Kidney epithelial cell (primary cell): ENCODE measurements around the gene PLA2R1. TPM values are rescaled to one million over a fixed set of nuclear protein-coding genes. Genes with fewer than 3 reads are reported as not detected.

ENCODE experiments used
- DNase-seq: peaks from one replicate; pipeline ENCODE4 v3.0.0-alpha.2; 2010; ENCODE audit warnings: low read depth
- H3K27me3 ChIP-seq: 2 replicates; pipeline ENCODE4 v1.6.0; 2011; ENCODE audit warnings: low read length; ENCODE audit not compliant: control insufficient read depth, insufficient read depth
- H3K36me3 ChIP-seq: 2 replicates; pipeline ENCODE4 v1.5.1; 2011; ENCODE audit warnings: low read length; ENCODE audit not compliant: control insufficient read depth, insufficient read depth
- H3K4me3 ChIP-seq: 2 replicates; pipeline ENCODE4 v1.5.1; 2011; ENCODE audit warnings: low read depth, mild to moderate bottlenecking, control low read depth, low read length
- total RNA-seq: library from RNA; depleted of rRNA; stranded (reverse); fragments of >200 nt; gene quantifications from 2 replicates; pipeline ENCODE4 v1.2.3, GENCODE V29; 2015
- TF ChIP-seq, protein P1 (sequence below): IDR thresholded peaks from 2 replicates; pipeline ENCODE4 v1.5.1; 2011; ENCODE audit warnings: mild to moderate bottlenecking, moderate library complexity, low read length, control low read depth, inconsistent platforms; ENCODE audit not compliant: insufficient read depth, poor library complexity, severe bottlenecking

The PLA2R1 gene
- total RNA-seq, 1 donor from 2014 or later = 3.6 TPM

DNA sequence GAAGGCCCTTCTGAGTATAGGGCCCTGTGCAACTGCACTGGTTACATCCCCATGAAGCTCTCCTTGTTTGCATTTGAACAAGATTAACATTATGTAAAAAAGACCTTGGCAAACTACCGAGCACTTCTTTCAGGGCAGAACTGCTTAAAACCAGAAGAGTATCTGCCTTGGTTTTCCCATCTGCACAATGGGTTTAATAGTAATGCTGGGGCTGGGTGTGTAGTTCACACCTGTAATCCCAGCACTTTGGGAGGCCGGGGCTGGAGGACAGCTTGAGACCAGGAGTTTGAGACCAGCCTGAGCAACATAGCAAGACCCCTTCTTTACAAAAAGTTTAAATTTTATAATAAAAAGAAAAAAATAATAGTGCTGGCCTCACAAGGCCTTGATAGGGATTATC is 8.5 kb downstream of the PLA2R1 start:
- Histone ChIP-seq H3K27me3 (no peaks in the 10 kb centered on the region), H3K36me3 (no peaks in the 10 kb centered on the region), H3K4me3 (no peak overlapping the region)
- DNase-seq = no peak
- TF ChIP-seq, protein P1, sequence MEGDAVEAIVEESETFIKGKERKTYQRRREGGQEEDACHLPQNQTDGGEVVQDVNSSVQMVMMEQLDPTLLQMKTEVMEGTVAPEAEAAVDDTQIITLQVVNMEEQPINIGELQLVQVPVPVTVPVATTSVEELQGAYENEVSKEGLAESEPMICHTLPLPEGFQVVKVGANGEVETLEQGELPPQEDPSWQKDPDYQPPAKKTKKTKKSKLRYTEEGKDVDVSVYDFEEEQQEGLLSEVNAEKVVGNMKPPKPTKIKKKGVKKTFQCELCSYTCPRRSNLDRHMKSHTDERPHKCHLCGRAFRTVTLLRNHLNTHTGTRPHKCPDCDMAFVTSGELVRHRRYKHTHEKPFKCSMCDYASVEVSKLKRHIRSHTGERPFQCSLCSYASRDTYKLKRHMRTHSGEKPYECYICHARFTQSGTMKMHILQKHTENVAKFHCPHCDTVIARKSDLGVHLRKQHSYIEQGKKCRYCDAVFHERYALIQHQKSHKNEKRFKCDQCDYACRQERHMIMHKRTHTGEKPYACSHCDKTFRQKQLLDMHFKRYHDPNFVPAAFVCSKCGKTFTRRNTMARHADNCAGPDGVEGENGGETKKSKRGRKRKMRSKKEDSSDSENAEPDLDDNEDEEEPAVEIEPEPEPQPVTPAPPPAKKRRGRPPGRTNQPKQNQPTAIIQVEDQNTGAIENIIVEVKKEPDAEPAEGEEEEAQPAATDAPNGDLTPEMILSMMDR = no peak

DNA sequence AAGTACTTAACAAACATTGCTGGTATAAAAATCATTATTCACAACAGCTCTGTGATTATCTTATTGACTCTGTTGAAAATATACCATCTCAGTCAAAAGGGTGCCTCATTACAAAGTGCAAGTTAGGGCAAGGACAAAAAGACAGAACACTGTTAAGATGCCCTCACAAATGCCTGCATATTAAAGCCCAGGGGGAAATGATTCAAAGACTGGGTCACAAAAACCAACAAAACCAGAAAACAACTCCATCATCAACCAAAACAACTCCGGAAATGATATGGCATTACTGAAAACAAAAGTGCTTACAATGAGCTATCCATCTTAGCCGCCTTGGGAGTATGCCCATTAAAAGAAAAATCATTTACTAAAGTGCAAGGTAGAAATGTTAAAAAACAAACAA is 9.9 kb downstream of the PLA2R1 start:
- Histone ChIP-seq H3K4me3 (no peak overlapping the region), H3K27me3 (no peaks in the 10 kb centered on the region), H3K36me3 (no peaks in the 10 kb centered on the region)
- TF ChIP-seq, protein P1 = no peak
- DNase-seq = no peak

DNA sequence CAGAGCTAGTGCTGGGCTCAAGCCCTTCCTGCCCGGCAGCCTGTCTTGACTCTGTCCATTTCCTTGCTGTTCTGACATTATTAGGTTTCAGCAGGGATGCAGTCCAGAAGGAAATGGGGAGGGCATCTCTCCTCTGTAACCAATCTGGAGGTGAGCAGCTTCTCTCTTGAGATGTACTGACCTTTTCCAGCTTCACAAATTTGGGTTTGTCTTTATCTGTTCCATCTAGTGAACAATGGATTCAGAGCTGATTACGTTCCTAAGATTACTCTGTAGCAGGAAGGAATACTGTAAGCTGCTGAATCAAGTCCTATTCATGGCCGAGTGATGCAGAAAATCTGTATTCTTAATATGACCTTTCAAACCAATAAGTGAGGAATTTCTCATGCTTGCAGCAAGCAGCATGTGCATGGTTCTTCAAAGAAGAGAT is 11.0 kb downstream of the PLA2R1 start:
- no peak overlapping the region for H3K4me3 ChIP-seq
- TF ChIP-seq, protein P1 = no peak
- no peaks in the 10 kb centered on the region for H3K36me3 ChIP-seq
- no peaks in the 10 kb centered on the region for H3K27me3 ChIP-seq
- DNase-seq = no peak

DNA sequence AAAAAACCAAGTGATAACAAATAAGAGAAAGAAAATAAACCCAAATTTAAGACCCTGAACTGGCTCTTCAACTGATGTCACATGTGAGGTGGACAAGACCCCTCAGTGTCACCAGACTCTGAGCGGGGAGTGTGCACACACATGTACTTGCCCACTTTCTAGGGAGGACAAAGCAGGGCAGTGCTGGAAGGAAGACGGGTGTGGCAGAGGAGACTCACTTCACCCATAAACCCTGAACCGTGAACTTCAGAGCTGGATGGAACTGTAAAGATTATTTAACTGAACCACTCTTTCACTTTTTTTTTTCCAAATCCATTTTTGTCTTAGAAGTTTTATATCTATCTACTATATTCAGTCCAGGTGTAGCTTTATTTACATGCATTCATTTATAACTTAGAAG is 12.3 kb downstream of the PLA2R1 start:
- H3K4me3 ChIP-seq = no peak overlapping the region
- TF ChIP-seq, protein P1 = no peak
- DNase-seq = no peak

DNA sequence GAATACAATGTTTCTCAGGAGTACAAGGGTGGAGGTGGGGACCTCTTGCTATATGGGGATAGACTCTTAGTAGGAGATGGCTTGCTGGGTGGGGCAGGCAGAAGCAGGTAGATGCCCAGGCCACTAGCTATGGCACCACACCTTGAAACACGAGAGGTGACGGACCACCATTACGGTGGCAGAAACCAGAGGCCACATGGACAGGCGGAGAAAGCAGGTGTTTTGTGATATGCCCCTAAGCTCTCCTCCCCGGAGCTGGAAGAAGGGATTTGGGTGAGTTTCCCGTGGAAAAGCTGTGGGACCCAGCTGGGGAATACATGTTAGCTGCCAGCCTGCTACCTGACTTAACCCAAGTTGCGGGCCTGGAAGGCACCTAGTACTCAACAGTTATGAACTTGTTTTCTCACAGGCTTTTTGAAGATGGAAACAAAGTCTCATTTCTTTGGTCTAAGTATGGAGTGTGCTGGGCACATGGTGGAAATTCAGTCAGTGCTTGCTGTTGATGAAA is 16.7 kb downstream of the PLA2R1 start:
- H3K27me3 ChIP-seq = no peaks in the 10 kb centered on the region
- no peaks in the 10 kb centered on the region for H3K36me3 ChIP-seq
- DNase-seq = no peak
- TF ChIP-seq, protein P1 = no peak
- no peak overlapping the region for H3K4me3 ChIP-seq

More for the DNA sequence above, 12.3 kb downstream of the PLA2R1 start:
- H3K27me3 ChIP-seq = no peaks in the 10 kb centered on the region
- no peaks in the 10 kb centered on the region for H3K36me3 ChIP-seq

DNA sequence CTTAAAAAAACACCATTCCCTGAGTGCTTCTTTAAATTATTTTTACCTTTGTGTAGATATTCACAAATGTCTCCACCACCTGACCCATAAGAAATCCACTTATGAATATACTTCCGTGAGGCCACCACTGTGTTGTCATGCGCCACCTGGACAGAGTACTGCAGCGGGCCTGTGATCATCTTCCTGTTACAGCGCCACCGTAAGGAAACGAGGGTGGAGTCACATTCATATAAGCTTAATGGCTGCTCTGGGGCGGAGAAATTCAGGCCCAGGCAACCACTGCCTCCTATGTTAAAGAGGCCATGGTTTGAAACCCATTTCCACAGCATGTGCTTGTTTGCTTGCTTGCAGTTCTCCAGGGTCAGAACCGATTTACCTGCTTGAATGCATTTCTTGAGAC is 17.7 kb downstream of the PLA2R1 start:
- TF ChIP-seq, protein P1 = no peak
- H3K4me3 ChIP-seq = no peak overlapping the region
- no peaks in the 10 kb centered on the region for H3K27me3 ChIP-seq
- no peak for DNase-seq
- H3K36me3 ChIP-seq = no peaks in the 10 kb centered on the region
